ENCODE data around the gene CCDC24.

CCDC24 gene

GRCh38 chr1:44000122-44000665 lies 8.8 kb downstream of the CCDC24 start:
- DNase-seq, result no peak

- DNase-seq, result no peak
These were observed 10.8 kb downstream of the CCDC24 start for GRCh38 chr1:44002165-44002564.

GRCh38 chr1:44002606-44003157 lies 11.3 kb downstream of the CCDC24 start:
- no peak for DNase-seq

GRCh38 chr1:44008259-44008658 lies 16.9 kb downstream of the CCDC24 start:
- DNase-seq, result no peak

GRCh38 chr1:44010935-44011471 lies 19.6 kb downstream of the CCDC24 start:
- no peak for DNase-seq

GRCh38 chr1:44012404-44012803 lies 21.0 kb downstream of the CCDC24 start:
- DNase-seq, result no peak

GRCh38 chr1:44012941-44013609 lies 21.7 kb downstream of the CCDC24 start:
- no peak for DNase-seq

- DNase-seq, result no peak
These were observed 22.6 kb downstream of the CCDC24 start for GRCh38 chr1:44013949-44014348.

- no peak for DNase-seq
These were observed 23.1 kb downstream of the CCDC24 start for GRCh38 chr1:44014365-44015104.

- no peak for DNase-seq
These were observed 23.8 kb downstream of the CCDC24 start for GRCh38 chr1:44015206-44015605.

- DNase-seq, result no peak
These were observed 24.9 kb downstream of the CCDC24 start for GRCh38 chr1:44016041-44016889.

- DNase-seq, result no peak
These were observed 25.5 kb downstream of the CCDC24 start for GRCh38 chr1:44016890-44017400.

GRCh38 chr1:44019466-44019948 lies 28.1 kb downstream of the CCDC24 start:
- DNase-seq, result no peak

GRCh38 chr1:44020464-44020863 lies 29.1 kb downstream of the CCDC24 start:
- no peak for DNase-seq

- no peak for DNase-seq
These were observed 29.8 kb downstream of the CCDC24 start for GRCh38 chr1:44021156-44021555.

- DNase-seq, result no peak
These were observed 30.4 kb downstream of the CCDC24 start for GRCh38 chr1:44021581-44022321.

- DNase-seq, result no peak
These were observed 32.9 kb downstream of the CCDC24 start for GRCh38 chr1:44024031-44024902.

GRCh38 chr1:44024903-44025525 lies 33.6 kb downstream of the CCDC24 start:
- DNase-seq, result no peak

GRCh38 chr1:44025816-44026215 lies 34.4 kb downstream of the CCDC24 start:
- no peak for DNase-seq

- DNase-seq, result no peak
These were observed 35.9 kb downstream of the CCDC24 start for GRCh38 chr1:44027320-44027719.
